GM21367 (cell line): Measurements from ENCODE around the gene RAB11FIP4.

Source experiments
- ATAC-seq: cut with Tn5 transposase; IDR thresholded peaks from one replicate; pipeline ENCODE4 v1.9.1; 2021; ENCODE audit not compliant: unreplicated experiment

Gene RAB11FIP4

GRCh38 chr17:31522284-31522931 is 130.9 kb downstream of the RAB11FIP4 start:
- no peak for ATAC-seq

GRCh38 chr17:31522987-31523495 is 131.6 kb downstream of the RAB11FIP4 start:
- ATAC-seq = no peak

DNA sequence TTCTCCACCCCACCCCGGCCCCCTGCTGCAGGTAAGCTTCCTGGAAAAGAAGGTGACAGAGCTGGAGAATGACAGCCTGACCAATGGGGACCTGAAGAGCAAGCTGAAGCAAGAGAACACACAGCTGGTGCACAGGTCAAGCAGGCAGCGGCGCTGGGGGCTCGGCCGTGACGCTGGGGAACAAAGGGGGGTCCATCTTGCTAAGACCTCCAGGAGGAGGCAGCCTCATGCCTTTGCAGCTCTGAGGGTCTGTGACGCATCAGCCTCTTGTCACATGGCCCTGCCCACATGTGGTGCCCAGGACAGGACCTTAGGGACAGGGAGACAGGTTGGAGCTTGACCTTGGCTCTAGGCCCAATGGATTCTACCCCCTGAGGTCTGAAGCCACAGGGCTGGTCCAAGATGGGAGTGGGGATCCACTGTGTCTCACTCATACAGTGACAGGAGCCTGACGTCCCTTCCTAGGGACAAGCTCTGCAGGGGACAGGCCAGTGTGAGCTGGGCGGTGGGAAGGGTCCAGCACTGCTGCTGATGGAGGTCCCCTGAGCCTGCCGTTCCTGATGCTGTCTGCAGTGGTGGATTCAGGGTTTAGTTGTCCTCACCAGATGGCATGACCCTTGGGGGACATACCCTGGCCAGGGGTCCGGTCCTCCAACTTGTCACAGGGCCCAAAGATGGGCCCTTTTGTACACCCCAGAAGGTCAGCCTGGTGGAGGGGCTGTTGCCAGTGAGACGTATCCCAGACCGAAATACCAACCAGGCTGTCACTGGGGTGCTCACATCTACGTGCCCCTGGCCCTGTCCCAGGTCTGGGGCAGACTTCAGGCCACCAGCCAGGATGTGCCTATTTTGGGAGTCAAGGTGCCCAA is 132.6 kb downstream of the RAB11FIP4 start:
- no peak for ATAC-seq

DNA sequence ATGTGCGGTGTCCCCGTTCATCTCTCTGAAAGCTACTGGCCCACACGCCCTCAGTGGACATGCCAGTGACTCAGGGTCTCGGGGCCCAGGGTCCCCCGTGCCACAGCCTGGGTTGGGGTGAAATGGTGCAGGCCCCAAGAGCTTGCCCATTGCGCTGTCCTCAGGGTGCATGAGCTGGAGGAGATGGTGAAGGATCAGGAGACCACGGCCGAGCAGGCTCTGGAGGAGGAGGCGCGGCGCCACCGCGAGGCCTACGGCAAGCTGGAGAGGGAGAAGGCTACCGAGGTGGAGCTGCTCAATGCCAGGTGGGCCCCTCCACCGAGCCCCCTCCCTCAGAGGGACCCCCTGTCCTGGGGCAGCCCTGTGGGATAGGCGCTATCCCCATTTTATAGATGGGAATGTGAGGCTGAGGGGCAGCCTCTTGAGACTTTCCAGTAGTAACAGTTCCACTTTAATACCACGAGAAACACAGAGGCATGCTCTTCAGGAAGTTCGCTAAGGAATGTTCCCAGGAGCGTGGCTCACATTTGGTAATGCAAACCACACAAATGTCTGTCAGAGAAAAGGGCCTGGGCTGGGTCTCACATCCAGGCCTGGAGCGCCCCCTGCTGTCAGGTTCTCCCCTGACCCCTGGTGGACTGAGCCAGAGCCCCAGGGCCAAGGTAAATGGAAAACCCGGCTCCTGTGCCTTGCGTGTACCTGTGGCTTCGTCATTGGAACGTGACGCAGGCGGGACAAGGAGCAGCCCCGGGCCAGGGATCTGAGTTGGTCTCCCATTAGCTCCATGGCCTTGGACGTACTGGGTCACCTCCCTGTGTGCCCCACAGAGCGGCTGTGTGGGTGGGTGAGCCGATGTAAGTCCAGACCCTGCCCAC is 133.7 kb downstream of the RAB11FIP4 start:
- no peak for ATAC-seq

GRCh38 chr17:31525801-31526549 is 134.5 kb downstream of the RAB11FIP4 start:
- no peak for ATAC-seq

DNA sequence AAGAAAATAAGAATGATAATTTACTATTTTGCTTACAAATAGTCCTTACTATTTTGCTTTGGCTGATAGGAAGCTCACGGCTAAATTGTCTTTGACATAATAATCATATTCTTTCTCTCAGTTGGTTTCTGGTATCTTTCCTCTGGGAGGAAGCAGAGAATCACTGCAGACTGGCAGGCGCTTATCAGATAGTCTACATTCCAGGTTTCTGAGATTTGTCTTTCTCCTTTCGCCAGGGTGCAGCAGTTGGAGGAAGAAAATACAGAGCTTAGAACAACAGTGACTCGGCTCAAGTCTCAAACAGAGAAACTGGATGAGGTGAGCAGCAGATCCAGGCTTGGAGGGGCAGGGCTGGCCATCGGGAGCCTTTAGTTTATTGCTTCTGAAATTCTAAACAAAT is 136.1 kb downstream of the RAB11FIP4 start:
- ATAC-seq = no peak

DNA sequence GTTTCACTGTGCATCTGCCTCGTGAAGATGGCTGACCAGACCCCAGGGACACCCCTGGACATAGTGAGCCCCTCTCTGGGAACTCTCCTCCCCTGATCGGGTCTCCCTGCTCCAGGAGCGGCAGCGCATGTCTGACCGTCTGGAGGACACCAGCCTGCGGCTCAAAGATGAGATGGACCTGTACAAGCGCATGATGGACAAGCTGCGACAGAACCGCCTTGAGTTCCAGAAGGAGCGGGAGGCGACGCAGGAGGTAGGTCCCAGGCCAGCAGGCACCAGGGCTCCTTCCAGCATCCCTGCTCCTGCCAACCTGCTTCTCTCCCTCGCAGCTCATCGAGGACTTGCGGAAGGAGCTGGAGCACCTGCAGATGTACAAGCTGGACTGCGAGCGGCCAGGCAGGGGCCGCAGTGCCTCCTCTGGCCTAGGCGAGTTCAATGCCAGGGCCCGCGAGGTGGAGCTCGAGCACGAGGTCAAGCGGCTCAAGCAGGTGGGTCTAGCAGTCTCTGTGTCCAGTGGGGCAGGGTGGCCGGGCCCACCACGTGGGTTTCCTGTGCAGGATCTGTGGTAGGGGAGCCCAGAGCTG is 136.9 kb downstream of the RAB11FIP4 start:
- no peak for ATAC-seq

- no peak for ATAC-seq
These were observed 138.4 kb downstream of the RAB11FIP4 start for GRCh38 chr17:31529841-31530251.

GRCh38 chr17:31530391-31530985 is 139.0 kb downstream of the RAB11FIP4 start:
- ATAC-seq = no peak

- ATAC-seq = no peak
These were observed 140.0 kb downstream of the RAB11FIP4 start for GRCh38 chr17:31531336-31531980.

- no peak for ATAC-seq
These were observed 140.6 kb downstream of the RAB11FIP4 start for GRCh38 chr17:31532081-31532480.

DNA sequence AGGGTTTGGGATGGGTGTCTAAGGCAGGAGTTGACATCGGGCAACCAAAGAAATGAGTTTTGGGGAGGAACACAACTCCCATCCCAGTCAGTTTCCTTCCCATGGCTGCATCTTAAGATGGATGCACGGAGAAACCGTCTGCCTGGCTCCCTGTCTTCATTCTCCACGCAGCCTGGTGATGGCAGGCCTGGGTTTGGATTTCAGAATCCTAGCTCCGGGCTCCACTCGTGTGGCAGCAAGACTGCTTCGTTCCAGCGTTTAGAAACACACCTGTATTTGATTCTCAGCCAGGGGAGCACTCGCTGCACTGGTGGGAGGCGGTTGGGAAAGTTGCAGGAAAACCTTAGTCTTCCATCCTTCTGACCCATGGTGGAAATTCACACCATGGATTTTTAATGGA is 141.1 kb downstream of the RAB11FIP4 start:
- ATAC-seq = no peak

DNA sequence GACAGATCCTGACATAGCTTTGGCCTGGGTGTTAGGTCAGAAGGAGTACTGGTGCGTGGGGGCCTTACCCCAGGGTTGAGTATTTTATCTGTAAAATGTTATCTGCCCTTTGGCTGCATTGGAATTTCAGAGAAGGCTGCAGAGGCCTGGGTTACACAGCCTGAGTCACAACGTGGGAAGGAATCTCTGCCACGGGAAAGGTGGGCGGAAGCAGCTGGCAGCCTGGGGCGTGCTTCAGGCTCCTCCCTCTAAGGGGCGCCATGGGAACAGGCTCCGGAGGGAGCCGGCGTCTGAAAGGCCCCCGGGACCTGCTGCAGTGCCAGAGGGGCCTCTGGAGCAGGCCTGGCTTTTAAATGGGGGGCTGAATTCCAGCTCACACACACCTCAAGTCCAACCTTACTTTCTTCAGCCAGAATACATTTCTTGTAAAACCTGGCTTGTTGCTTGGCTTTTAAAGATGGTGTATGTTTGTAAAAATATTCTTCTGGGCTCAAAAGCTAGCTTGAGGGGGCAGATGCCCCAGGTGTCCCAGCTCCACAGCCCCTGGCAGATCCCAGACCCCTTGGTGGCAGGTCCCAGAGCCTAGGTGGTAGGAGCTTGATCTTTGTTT is 142.2 kb downstream of the RAB11FIP4 start:
- no peak for ATAC-seq

GRCh38 chr17:31534223-31534888 is 142.9 kb downstream of the RAB11FIP4 start:
- ATAC-seq = no peak

GRCh38 chr17:31535581-31535981 is 144.1 kb downstream of the RAB11FIP4 start:
- peak; percentile 56 for ATAC-seq

- ATAC-seq = no peak
These were observed 145.0 kb downstream of the RAB11FIP4 start for GRCh38 chr17:31536451-31536850.

- no peak for ATAC-seq
These were observed 146.1 kb downstream of the RAB11FIP4 start for GRCh38 chr17:31537565-31538011.

GRCh38 chr17:31538080-31538762 is 146.7 kb downstream of the RAB11FIP4 start:
- peak; percentile 58 for ATAC-seq
